Stimulated activated CD4-positive, alpha-beta T cell treated with anti-CD3 and anti-CD28 coated beads, Interleukin-12 subunit alpha, Interleukin-12 subunit beta, amount 100 ng/mL, for 4 hours (primary cell): ENCODE results near the gene PSAPL1.

ENCODE experiments used
- DNase-seq: peaks from one replicate; pipeline ENCODE4 v3.0.0-alpha.2; 2020

The PSAPL1 gene

DNA sequence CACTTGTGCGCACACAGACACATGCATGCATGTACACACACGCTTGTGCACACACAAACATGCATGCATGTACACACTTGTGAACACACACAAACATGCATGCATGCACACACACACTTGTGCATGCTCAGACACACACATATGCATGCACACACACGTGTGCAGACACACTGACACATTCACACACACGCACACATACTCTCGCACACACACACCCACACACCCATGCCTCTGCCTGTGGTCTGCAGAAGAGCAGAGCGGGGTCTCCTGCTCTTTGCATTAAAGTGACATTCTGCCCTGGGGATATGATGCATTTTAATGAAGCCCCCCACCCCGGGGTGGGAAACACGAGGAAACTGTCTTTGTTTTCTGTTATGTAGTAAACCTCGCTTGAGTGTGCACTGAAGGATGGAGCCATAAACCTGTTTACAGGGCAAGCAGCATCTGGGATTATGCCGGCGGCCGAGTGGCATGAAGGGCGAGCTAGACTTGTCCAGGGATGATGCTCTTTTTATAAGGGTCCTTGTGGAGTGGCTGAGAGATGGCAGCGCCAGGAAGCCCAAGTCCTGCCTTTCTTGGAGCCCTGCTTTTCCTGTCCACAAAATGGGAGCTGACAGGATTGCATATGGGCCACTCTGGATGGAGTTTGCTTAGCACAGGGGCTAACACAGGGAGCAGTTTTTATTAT is 17.8 kb downstream of the PSAPL1 start:
- no peak for DNase-seq

DNA sequence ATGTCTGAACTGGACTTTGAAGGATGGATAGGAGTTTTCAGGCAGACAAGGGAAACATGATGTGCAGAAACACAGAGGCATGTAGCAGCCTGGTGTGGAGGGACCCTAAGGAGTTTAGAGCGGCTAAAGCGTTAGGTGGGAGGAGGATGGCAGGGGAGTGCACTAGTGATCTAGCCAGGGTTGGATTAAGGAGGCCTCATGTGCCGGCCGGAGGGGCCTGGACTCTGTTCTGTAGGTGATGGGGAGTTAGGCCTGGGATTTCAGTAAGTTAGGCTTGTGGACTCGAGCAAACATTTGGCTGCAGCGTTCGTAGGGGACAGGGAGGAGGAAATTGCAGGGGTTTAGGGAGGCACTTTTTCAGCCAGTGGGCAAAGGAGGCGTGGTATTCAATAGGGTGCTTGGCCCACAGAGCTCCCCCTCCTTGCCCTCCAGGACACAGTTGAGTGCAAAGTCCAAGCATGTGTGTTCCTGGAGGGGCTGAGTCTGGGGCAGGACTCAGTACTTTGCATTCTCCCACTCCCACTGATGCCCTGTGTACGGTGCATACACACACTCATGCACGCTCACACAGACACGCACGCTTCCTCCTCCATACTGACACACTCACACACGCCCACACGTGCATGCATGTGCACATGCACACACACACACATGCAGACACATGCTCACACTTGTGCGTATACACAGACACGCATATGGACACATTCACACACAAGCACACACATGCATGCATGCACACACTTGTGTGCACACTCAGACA is 18.6 kb downstream of the PSAPL1 start:
- no peak for DNase-seq

DNA sequence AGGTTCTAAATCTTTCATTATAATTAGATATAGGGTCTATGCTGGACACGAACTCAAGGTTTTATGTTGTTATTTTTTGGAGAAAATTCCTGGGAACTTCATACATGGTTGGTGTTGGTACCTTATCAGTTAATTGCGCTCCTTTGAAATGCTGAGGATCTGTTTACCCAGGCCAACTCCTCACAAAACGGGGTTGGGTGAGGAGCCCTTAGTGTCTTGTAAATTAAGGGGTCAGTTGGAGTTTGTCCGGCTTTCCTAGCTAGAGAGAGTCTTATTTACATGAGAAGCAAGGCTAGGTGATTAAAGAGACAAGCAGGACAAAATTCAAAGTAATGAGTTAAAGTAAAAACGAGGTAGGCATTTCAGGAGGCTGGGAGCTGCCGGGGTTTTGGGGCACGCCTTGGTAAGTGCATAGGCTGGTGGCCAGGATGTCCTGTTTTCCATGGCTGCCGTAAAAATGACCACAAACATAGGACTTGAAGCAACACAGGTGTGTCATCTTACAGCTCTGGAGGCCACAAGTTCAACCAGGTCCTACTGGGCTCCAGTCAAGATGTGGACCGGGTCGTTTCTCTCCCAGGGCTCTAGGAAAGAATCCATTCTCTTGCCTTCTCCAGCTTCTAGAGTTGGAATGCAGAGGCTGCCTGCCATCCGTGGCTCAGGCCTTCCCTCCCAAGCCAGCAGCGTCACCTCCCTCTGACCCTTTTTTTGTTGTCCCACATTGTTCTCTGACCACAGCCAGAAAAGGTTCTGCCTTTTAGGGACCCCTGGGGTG is 19.8 kb downstream of the PSAPL1 start:
- no peak for DNase-seq

DNA sequence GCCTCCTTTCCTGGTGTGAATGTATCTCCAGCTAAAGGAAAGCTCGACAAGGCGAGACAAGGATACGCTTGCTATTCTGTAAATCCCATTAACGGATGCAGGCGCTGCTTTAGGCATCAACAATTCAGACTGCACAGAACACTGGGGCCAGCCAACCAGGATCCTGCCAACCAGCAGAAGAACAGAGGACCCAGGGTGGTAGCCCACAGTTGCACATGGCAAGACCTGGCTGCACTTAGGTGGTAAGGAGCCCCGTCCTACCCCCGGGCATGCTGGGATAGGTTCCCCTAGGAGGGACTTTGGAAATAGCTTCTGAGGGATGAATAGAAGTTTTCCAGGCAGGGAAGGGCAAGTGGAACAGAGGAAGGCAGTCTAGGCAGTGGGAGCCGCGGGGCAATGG is 20.7 kb downstream of the PSAPL1 start:
- DNase-seq: no peak

DNA sequence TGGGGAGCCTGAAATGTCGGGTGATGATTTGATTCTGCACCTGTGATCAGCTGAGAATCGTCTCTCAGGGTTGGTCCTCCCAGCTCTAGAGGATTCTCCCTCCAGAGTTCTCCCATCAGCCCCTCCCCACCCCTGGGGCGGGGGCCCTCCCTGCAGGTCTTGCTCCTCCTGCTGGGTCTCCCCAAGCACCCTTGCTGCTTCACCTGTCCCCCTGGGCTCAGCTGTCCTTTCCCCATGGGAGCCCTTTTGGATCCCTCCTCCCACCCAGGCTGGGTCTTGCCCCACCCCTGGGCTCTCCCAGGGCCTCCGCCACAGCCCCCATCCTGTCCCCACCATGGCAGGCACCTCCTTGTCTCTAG is 22.2 kb downstream of the PSAPL1 start:
- DNase-seq: no peak

DNA sequence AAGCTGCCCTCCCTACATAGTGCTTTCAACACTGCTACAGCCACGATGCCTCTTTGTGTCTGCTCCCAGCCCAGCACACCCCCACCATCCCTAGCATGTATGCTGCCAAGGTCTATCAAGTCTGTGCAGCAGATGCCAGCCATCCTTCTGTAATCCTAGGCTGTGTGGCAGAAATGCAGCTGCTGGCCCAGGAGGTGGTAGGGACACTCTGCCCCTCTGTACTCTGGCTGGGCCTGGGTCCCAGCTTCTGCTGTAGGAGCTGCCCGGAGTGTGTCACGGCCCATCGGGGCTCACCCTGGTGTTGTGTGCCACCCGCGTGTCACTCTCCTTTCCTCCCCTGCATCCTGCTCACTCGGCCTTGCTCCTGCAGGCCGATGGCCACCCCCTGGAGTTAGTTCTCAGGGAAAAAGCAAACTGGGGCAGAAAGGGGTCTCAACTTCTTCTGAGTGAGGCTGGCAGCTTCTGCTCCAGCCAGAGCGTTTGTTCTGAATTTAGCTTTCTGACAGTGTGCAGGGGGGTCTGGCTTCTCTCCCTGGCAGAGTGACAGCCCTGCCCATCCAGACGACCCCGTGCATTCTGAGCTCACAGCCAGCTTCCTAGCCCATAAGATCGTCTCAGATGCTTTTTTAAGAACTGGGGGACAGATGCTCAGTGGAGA is 22.7 kb downstream of the PSAPL1 start:
- DNase-seq: no peak

DNA sequence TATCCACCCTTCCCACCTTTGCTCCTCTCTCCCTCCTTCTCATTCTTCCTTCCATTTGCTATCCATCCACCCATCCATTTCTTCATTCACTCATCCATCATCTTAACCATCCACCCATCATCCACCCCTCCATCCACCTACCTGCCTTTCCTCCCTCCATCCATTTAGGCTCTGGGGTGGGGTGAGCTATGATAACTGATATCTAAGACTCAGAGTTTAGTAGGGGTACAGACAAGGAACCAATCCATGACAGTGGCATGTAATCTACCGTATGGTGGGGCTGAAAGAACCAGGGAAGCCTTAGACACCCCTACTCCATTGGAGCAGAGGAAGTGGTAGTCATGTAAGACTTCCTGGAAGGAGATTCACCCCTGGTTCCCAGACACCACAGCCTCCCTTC is 23.2 kb downstream of the PSAPL1 start:
- no peak for DNase-seq

DNA sequence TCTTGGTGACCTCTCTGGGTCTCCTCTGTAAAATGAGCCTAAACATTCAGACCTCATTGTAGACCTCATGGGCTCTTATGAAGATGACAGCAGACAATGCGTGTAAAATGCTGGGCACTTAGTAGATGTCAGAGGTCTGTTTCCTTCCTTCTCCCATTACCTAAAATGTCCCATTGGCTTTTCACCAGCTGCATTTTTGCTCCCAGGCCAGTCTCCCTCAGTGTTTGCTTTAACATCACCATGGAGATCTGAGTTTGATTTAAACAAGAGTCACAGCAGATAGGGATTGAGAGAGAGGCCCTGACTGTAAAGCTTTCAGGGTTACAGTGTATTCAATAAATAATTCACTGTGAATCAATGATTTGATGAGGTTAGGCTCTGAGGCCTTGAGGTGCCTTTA is 24.3 kb downstream of the PSAPL1 start:
- DNase-seq: no peak

DNA sequence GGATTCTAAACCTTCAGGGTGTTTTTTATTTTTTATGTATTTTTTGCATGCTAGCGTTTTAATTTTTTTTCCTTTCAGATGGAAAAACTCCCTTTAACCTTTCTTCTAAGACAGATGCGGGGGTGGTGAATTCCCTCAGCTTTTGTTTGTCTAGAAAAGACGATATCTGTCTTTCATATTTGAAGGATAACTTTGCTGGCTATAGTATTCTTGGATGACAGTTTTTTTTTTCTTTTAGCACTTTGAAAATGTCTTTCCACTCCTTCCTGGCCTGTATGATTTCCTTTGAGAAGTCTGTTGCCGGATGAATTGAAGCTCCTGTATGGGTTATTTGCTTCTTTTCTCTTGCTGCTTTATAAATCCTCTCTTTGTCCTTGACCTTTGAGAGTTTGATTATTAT is 26.6 kb downstream of the PSAPL1 start:
- no peak for DNase-seq

DNA sequence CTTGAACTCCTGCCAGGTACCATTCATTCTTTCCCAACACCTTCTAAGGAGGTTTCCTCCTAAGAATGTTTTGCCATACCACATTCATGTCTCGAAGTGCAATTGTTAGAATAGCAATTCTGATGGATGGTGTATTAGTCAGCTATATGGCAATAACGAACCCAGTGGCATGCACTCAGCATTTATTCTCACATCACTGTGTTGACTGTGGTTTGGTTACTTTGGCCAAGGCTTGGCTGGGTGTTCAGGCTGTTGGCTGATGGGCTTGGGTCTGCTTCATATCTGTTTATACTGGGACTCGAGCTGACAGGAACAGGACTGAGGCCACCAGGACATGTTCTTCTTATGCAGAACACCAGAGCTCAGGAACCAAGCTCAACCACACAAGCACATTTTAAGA is 31.7 kb downstream of the PSAPL1 start:
- DNase-seq: no peak

DNA sequence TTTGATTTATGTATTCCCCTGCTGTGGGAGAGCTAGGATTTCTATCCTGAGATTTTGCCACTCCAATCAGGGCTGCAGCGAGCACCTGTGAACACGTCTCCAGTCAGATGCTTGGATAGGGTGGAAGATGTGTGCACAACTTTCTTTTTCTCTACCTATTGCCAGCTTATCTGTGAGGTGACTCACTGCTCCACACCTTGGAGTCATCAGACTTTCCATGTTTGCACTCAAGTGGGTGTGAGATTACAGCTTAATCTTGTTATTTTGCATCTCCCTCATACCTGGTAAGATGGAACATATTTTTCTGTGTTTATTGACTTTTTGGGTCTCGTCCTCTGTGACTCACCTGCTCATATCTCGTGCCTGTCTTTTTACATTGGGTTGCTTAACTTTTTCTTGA is 32.2 kb downstream of the PSAPL1 start:
- no peak for DNase-seq

DNA sequence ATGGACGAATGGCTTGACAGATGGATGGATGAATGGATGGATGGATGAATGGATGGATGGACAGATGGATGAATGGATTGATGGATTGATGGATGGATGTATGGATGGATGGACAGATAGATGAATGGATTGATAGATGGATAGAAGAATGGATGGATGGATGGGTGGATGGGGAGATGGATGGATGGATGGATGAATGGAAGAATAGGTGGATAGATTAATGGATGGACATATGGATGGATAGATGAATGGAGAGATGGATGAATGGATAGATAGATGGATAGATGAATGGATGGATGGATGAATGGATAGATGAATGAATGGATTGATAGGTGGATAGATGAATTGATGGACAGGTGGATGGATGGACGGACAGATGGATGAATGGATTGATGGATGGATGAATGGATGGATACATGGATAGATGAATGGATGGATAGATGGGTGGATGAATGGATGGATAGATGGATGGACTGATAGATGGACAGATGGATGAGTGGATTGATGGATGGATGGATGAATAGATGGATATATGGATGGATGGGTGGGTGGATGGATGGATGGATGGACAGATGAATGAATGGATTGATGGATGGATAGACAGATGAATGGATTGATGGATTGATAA is 33.9 kb downstream of the PSAPL1 start:
- no peak for DNase-seq

DNA sequence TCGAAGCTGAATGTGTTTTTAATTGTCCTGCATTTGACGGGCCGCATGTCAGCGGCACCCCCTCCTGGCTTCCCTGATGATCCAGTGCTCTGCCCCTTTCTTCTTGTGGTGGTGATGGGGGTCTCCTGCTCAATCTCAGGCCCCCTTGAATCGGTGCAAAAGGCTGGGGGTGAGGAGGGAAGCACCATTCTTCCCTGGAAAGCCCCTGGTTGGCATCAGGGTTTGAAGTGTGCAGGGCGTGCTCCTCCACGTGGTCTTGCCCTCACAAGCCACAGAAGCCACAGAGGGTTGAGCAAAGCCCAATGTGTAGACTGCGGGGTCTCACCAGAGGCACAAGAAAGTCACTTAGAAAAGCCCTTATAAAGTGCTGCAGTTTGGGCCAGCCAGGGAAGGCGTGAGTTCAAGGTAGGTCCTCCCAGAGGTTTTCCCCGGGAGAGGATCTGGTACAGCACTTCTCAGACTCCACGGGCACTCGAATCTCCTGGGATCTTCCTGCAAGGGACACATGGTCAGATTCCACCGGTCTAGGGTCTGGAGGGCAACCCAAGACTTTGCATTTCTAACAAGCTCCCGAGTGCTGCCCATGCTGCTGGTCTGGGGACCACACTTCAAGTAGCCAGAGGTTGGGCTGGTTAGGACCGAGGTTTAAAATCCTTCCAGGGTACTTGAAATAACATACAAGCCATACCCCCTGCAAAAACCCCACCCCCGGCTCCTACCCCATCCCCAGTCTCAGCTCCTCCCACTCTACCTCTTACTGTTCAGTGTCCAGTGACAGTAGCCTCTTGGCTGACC is 35.1 kb downstream of the PSAPL1 start:
- no peak for DNase-seq

DNA sequence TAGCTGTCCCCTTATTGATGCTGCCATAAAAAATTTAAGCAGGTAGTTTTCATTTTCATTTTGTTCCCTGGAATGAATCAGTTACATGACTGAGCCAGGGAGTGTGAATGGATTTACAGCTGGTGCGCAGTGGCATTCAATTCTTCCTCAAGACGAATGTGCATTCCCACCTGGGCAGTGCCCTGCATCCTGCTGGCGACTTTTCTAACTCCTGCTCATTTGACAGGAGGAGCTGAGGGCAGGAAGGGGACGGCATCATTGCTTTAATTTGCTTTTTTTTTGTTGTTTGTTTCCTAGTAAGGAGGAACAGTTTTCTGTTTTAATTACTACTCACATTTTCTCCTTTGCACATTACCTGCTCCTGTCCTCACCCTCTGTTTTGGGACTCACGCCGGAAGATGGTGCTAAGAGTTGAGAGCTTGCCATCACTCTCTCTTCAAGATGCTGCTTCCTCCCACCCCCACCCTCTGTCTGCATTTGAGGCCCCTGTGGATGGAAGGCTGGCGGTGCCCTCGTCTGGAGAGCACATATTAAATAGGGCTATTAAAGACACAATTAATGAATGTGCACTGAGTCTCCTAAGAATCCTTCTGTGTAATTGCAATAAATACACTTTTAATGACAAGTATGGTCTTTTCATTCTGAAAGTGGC is 35.8 kb downstream of the PSAPL1 start:
- no peak for DNase-seq

DNA sequence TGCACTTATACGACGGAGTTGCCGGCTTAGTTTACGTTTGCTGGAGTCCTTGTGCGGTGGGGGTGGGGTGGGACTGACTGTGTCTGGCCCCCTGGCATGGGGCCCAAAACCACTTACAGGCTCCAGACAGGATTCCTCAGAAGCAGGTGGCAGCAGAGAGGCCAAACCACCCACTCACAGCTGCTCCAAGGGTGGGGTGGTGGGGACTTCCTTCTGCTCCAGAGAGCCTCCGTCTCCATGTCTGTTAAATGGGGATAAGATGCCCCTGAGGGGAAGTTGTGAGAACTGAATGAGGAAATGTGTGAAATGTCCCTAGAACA is 36.7 kb downstream of the PSAPL1 start:
- DNase-seq: no peak

DNA sequence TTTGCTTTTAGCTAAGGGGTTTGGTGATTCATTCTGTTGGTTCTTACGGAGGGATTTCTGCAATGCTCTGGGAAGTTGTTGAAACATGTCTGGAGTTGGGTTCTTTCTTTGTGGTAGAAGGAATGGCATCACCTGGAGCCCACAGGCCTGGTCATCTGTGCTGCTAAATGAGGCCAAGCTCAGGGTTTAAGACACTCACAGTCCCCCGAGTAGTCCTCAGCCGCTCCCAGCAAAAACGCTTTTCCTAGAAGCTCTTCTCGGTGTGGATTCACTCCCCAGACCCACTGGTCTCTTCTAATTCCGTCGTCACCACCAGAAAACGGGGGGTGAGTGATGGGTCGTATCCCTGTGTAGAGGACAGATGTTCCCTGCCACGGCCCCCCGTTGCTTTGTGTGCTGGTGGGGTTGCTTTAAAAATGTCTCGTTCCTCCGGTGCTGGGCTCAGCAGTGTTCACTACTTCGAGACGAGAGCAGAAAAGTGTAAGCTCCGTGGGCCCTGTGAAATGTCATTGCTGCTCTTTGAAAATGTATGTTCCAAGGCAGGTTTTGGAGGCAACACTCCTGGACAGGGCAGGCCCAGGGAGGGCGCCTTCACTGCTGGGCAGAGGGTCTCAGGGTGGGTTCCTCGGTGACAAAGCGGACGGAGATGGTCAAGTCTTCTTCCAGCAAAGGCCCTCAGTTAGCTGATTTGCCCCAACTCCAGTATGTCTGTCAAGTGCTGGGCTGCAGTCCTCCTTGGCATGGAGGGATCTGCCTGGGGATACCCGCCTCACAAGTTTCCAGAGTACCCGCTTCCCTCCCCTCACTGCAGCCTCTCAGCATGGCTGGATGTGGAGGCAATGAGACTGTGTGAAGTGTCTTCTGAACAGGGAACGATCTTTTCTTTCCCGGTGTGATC is 37.3 kb downstream of the PSAPL1 start:
- DNase-seq: no peak

DNA sequence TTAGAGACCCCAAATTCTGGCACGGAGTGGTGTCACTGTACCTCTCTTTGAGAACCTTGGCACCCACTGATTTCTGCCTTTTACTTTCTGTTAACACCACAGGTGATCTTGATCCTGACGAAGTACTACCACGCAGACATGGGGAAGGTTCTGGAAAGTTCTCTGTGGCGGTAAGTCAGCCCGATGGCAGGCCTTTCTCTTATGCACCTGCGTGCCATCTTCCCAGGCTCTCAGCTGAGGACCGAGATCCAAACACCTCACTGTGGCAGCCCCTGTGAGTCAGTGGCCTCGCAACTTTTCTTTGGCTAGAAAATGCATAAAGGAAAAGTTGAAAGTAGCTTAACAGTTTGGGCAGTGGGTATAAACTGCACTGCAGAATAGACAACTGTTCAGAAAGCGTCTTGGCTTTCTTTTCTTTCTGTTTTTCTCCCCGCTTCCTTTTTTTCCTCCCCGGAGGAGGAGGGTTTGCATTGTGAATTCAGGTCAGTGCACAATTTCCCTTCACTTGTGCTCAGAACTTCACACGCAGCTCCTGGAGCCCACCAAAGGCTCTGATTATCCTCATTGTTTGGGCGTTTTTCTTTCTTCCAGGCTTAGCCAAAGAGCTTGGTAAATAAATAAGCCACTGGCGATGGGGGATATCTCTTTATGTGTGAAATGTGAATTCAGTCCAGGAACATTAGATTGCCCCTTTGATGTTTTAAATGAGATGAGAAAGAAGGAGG is 38.4 kb downstream of the PSAPL1 start:
- no peak for DNase-seq

DNA sequence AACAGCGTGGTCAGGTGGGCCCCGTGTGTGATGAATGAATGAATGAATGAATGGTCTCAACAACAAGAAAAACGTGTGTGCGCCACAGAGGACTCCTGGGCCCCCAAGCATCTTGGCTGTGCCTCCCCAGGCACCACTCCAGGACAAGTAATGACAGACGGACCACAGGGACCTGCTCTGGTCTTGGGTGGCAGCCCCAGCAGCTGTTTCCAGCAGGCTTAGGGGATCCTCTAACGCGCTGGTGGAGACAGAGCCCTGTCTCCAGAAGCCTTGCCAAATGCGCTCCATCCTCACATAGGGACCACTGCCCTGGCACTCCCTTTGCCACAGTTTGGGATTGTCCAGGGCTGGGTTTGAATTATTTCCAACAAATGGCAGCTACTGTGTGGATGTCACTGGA is 39.1 kb downstream of the PSAPL1 start:
- DNase-seq: no peak

DNA sequence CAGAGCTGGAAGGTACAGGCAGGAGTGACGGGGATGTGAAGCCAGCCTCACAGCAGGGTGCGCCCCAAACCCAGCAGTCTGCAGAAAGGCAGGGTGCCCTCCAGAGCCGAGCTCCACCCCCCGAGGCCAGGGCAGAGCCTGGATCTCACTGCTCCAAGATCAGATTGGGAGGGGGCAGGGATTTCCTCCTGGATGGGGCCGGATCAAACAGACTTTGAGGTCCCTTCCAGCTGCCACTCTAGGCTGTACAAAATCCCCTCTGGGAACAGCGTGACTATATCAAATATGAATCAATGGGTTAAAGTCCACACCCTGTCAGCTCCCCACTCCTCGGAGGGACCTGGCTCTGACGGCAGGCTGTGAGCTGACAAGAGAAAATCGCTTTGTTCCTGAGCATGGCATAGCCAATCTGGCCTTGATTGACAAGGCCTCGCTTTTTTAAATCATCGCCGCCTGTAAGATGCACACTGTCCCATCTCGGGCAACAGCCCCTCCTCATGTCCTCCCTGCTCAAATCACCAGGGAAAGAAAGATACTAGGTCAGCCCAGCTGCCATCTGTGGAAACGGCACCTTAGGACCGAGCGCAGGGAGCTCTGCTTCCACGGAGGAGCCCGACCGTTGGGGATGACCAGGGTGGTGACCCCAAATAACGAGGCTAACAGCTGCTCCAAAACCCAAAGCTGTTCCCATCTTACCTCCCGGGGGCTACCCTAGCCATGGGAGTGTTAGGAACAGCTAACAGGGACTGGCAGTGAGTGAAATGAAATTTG is 39.9 kb downstream of the PSAPL1 start:
- no peak for DNase-seq
